GM23338 (cell line): Measurements from ENCODE around the gene ASAP2. TPM values are rescaled to one million over a fixed set of nuclear protein-coding genes. Genes with fewer than 3 reads are reported as not detected.

Experiments used
- ATAC-seq: fragments of 200-7000 bp; cut with Tn5 transposase; 3 replicates; pipeline ENCODE4 v1.9.1; 2020
- DNase-seq: peaks from one replicate; pipeline ENCODE4 v3.0.0-alpha.2; 2015; ENCODE audit warnings: low spot score
- H2AFZ ChIP-seq: fragments of 200-600 bp; sonication (generic); 2 replicates; pipeline ENCODE4 v1.8.0; 2016; ENCODE audit warnings: antibody characterized with exemption, mild to moderate bottlenecking, moderate library complexity
- H3F3A ChIP-seq: fragments of 200-600 bp; sonication (generic); replicated peaks from 2 replicates; pipeline ENCODE4 v1.8.0; 2017; ENCODE audit warnings: antibody characterized with exemption, mixed run types, low read depth
- H3K27ac ChIP-seq: fragments of 200-600 bp; sonication (generic); 2 replicates; pipeline ENCODE4 v1.6.1; 2016; ENCODE audit warnings: low read depth
- H3K27me3 ChIP-seq: fragments of 200-600 bp; sonication (generic); 2 replicates; pipeline ENCODE4 v1.8.0; 2016; ENCODE audit warnings: mild to moderate bottlenecking, mixed run types, moderate library complexity; ENCODE audit not compliant: insufficient read depth
- H3K36me3 ChIP-seq: fragments of 200-600 bp; sonication (generic); 2 replicates; pipeline ENCODE4 v1.8.0; 2016; ENCODE audit warnings: mild to moderate bottlenecking; ENCODE audit not compliant: insufficient read depth
- H3K4me1 ChIP-seq: fragments of 200-600 bp; sonication (generic); 2 replicates; pipeline ENCODE4 v1.8.0; 2016; ENCODE audit warnings: mild to moderate bottlenecking, moderate library complexity; ENCODE audit not compliant: insufficient read depth
- H3K4me2 ChIP-seq: fragments of 200-600 bp; sonication (generic); 2 replicates; pipeline ENCODE4 v1.7.1; 2017; ENCODE audit warnings: mixed run types
- H3K4me3 ChIP-seq: fragments of 200-600 bp; sonication (generic); 2 replicates; pipeline ENCODE4 v1.6.1; 2016; ENCODE audit warnings: mixed run types
- H3K79me2 ChIP-seq: fragments of 200-600 bp; sonication (generic); replicated peaks from 2 replicates; pipeline ENCODE4 v1.8.0; 2017; ENCODE audit warnings: mild to moderate bottlenecking; ENCODE audit not compliant: insufficient read depth
- H3K9me2 ChIP-seq: fragments of 200-600 bp; sonication (generic); 2 replicates; pipeline ENCODE4 v1.8.0; 2017; ENCODE audit not compliant: insufficient read depth
- H4K20me1 ChIP-seq: fragments of 200-600 bp; sonication (generic); replicated peaks from 2 replicates; pipeline ENCODE4 v1.8.0; 2017; ENCODE audit warnings: mild to moderate bottlenecking; ENCODE audit not compliant: insufficient read depth
- H3K27ac Mint-ChIP-seq: 2 replicates; pipeline ENCODE4 v1.8.0; 2020; ENCODE audit warnings: inconsistent platforms, mild to moderate bottlenecking, moderate library complexity, mixed read lengths
- H3K27me3 Mint-ChIP-seq: 3 replicates; pipeline ENCODE4 v1.8.0; 2022; ENCODE audit warnings: low read depth, mild to moderate bottlenecking, moderate library complexity, mixed read lengths, inconsistent platforms; ENCODE audit not compliant: insufficient read depth, poor library complexity
- H3K36me3 Mint-ChIP-seq: 3 replicates; pipeline ENCODE4 v1.8.0; 2021; ENCODE audit warnings: low read depth, mild to moderate bottlenecking, inconsistent platforms, moderate library complexity, mixed read lengths
- H3K4me1 Mint-ChIP-seq: 3 replicates; pipeline ENCODE4 v1.8.0; 2020; ENCODE audit warnings: mild to moderate bottlenecking, inconsistent platforms, mixed read lengths
- H3K4me3 Mint-ChIP-seq: 3 replicates; pipeline ENCODE4 v1.8.0; 2021; ENCODE audit warnings: moderate library complexity, mild to moderate bottlenecking, inconsistent platforms, mixed read lengths
- H3K9me3 Mint-ChIP-seq: 3 replicates; pipeline ENCODE4 v1.8.0; 2020; ENCODE audit warnings: moderate library complexity, mild to moderate bottlenecking, inconsistent platforms, mixed read lengths
- CREB1 ChIP-seq: fragments of 250-450 bp; sonication (Bioruptor Pico); IDR thresholded peaks from 2 replicates; pipeline ENCODE4 v1.5.0; 2020; ENCODE audit warnings: low read depth, mild to moderate bottlenecking, moderate library complexity
- ETS1 ChIP-seq: IDR thresholded peaks from 2 replicates; pipeline ENCODE4 v1.6.1; 2016; ENCODE audit warnings: antibody characterized with exemption
- EZH2 ChIP-seq: fragments of 200-600 bp; sonication (generic); IDR thresholded peaks from one replicate; pipeline ENCODE4 v1.8.0; 2017; ENCODE audit warnings: antibody characterized with exemption, mild to moderate bottlenecking, low read depth; ENCODE audit not compliant: unreplicated experiment
- EZH2phosphoT487 ChIP-seq: fragments of 200-600 bp; sonication (generic); IDR thresholded peaks from one replicate; pipeline ENCODE4 v1.8.1; 2018; ENCODE audit warnings: antibody characterized with exemption; ENCODE audit not compliant: unreplicated experiment
- JUNB ChIP-seq: IDR thresholded peaks from one replicate; pipeline ENCODE4 v1.6.1; 2016; ENCODE audit warnings: antibody characterized with exemption; ENCODE audit not compliant: unreplicated experiment
- NANOG ChIP-seq: IDR thresholded peaks from 2 replicates; pipeline ENCODE4 v1.6.1; 2016; ENCODE audit warnings: antibody characterized with exemption, borderline replicate concordance
- REST ChIP-seq: IDR thresholded peaks from one replicate; pipeline ENCODE4 v1.6.1; 2018; ENCODE audit warnings: antibody characterized with exemption; ENCODE audit not compliant: unreplicated experiment
- STAT1 ChIP-seq: IDR thresholded peaks from one replicate; pipeline ENCODE4 v1.6.1; 2016; ENCODE audit warnings: antibody characterized with exemption; ENCODE audit not compliant: unreplicated experiment
- ZNF331 ChIP-seq: fragments of 250-450 bp; sonication (Bioruptor Pico); IDR thresholded peaks from 2 replicates; pipeline ENCODE4 v1.5.0; 2020; ENCODE audit warnings: low read depth, mild to moderate bottlenecking, moderate library complexity
- polyA plus RNA-seq: library from polyadenylated mRNA; unstranded; fragments of >200 nt; fragmentation: Nextera tagmentation; extraction: Ambion mirVana; gene quantifications from 2 replicates; pipeline ENCODE4 v1.2.1, GENCODE V29; 2016
- total RNA-seq: library from RNA; depleted of rRNA; stranded (reverse); fragments of >200 nt; shearing (Covaris generic); gene quantifications from 2 replicates; pipeline ENCODE4 v1.2.3, GENCODE V29; 2014
- TF ChIP-seq, protein P1 (sequence below), 2 experiments: fragments of 200-600 bp in 1 of 2; sonication (generic) in 1 of 2; conservative IDR thresholded peaks; 2 replicates each; pipeline versions ENCODE4 v1.5.1 to v1.6.1; 2016 to 2017; ENCODE audit warnings: antibody characterized with exemption in 2 of 2, low read depth in 2 of 2, mild to moderate bottlenecking in 2 of 2, moderate library complexity in 1 of 2

ASAP2 gene
- total and polyA plus RNA-seq, 2 experiments from 2014 or later = 2.6 to 15.6 TPM

- no peak for TF ChIP-seq NANOG
- TF ChIP-seq JUNB = no peak
- no peak for TF ChIP-seq EZH2
- no peak for TF ChIP-seq ZNF331 (CRISPR knock-in tag)
These were observed 149.6 kb downstream of the ASAP2 start (continued) for GRCh38 chr2:9356261-9356660.

- no peaks in the 10 kb centered on the region for H3F3A ChIP-seq
- no peaks in the 10 kb centered on the region for H3K9me3 Mint-ChIP-seq
- no peak overlapping the region for H3K4me3 ChIP-seq
- H3K36me3 Mint-ChIP-seq = peaks cover 43% of the 10 kb centered on the region
- H3K79me2 ChIP-seq = no peaks in the 10 kb centered on the region
- peaks cover 28% of the 10 kb centered on the region for H3K4me1 ChIP-seq
- H3K4me1 Mint-ChIP-seq = peaks cover 24% of the 10 kb centered on the region
- H3K27me3 ChIP-seq = no peaks in the 10 kb centered on the region
- no peak for TF ChIP-seq EZH2phosphoT487
- TF ChIP-seq REST = no peak
- TF ChIP-seq STAT1 = no peak
- TF ChIP-seq NANOG = no peak
- TF ChIP-seq EZH2 = no peak
- no peak for TF ChIP-seq CREB1 (CRISPR knock-in tag)
- TF ChIP-seq, protein P1, sequence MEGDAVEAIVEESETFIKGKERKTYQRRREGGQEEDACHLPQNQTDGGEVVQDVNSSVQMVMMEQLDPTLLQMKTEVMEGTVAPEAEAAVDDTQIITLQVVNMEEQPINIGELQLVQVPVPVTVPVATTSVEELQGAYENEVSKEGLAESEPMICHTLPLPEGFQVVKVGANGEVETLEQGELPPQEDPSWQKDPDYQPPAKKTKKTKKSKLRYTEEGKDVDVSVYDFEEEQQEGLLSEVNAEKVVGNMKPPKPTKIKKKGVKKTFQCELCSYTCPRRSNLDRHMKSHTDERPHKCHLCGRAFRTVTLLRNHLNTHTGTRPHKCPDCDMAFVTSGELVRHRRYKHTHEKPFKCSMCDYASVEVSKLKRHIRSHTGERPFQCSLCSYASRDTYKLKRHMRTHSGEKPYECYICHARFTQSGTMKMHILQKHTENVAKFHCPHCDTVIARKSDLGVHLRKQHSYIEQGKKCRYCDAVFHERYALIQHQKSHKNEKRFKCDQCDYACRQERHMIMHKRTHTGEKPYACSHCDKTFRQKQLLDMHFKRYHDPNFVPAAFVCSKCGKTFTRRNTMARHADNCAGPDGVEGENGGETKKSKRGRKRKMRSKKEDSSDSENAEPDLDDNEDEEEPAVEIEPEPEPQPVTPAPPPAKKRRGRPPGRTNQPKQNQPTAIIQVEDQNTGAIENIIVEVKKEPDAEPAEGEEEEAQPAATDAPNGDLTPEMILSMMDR (conservative IDR thresholded peaks at IDR 0.05; ENCODE audit: low read depth in 2 of 2) = no peak
- H4K20me1 ChIP-seq = no peaks in the 10 kb centered on the region
- H3K27me3 Mint-ChIP-seq = no peaks in the 10 kb centered on the region
- no peak overlapping the region for H3K27ac Mint-ChIP-seq
- no peak overlapping the region for H3K4me2 ChIP-seq
- ATAC-seq = no peak
- H3K4me3 Mint-ChIP-seq = no peak overlapping the region
- no peaks in the 10 kb centered on the region for H3K36me3 ChIP-seq
- no peak overlapping the region for H3K27ac ChIP-seq
- no peak overlapping the region for H2AFZ ChIP-seq
- no peaks in the 10 kb centered on the region for H3K9me2 ChIP-seq
- no peak for DNase-seq
These were observed 152.2 kb downstream of the ASAP2 start for GRCh38 chr2:9358846-9359245.

DNA sequence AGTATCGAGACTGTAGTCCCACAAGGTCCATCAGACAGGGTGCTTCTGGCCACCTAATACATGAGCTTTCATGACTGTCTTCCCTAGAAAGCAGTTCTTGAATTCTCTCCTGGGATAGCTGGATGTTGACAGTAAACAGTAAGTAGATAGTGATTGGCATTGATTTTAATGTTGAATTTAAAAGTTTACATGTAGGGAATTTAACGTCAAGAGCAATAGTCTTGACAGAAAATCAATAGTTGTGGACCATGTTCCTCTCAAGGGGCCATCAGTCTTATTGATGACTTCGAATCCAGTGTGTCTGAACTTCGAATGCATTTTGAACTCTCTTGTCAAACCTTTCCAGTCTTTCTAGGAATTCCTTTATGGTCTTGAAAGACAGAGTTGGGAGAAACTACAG, 152.9 kb downstream of the ASAP2 start:
- Histone ChIP-seq H3K36me3 (no peaks in the 10 kb centered on the region), H3K27me3 (no peaks in the 10 kb centered on the region), H3F3A (no peaks in the 10 kb centered on the region), H3K4me3 (no peak overlapping the region), H3K27ac (no peak overlapping the region), H3K4me1 (peaks cover 27% of the 10 kb centered on the region), H3K4me2 (no peak overlapping the region), H2AFZ (no peak overlapping the region), H3K79me2 (no peaks in the 10 kb centered on the region), H3K9me2 (no peaks in the 10 kb centered on the region), H4K20me1 (no peaks in the 10 kb centered on the region)
- Mint-ChIP-seq H3K9me3 (no peaks in the 10 kb centered on the region), H3K4me3 (no peak overlapping the region), H3K36me3 (peaks cover 41% of the 10 kb centered on the region), H3K4me1 (peaks cover 23% of the 10 kb centered on the region), H3K27me3 (no peaks in the 10 kb centered on the region), H3K27ac (no peak overlapping the region)
- DNase-seq (no peak), ATAC-seq (no peak)
- TF ChIP-seq EZH2 (no peak), ZNF331 (CRISPR knock-in tag) (no peak), REST (no peak), CREB1 (CRISPR knock-in tag) (no peak), STAT1 (no peak), ETS1 (no peak)
